Activated T-helper 1 cell treated with Interleukin-2 at 50 U/mL for 16 hours (primary cell): ENCODE results near the gene C19orf25.

Experiments used
- DNase-seq: peaks from one replicate; pipeline ENCODE4 v3.0.0-alpha.2; 2020; ENCODE audit warnings: low read depth

C19orf25 gene

GRCh38 chr19:1432507-1432887, 46.5 kb downstream of the C19orf25 start:
- DNase-seq, result no peak

GRCh38 chr19:1431759-1432506, 47.1 kb downstream of the C19orf25 start:
- DNase-seq, result no peak

- DNase-seq, result no peak
Measured at GRCh38 chr19:1430246-1430645, 48.8 kb downstream of the C19orf25 start.

GRCh38 chr19:1429750-1430149, 49.3 kb downstream of the C19orf25 start:
- DNase-seq, result no peak

GRCh38 chr19:1428738-1429391, 50.1 kb downstream of the C19orf25 start:
- no peak for DNase-seq

GRCh38 chr19:1427221-1427920, 51.6 kb downstream of the C19orf25 start:
- no peak for DNase-seq

GRCh38 chr19:1426736-1427135, 52.3 kb downstream of the C19orf25 start:
- DNase-seq, result no peak

GRCh38 chr19:1425902-1426301, 53.1 kb downstream of the C19orf25 start:
- DNase-seq, result no peak

- DNase-seq, result no peak
Measured at GRCh38 chr19:1425102-1425837, 53.7 kb downstream of the C19orf25 start.

GRCh38 chr19:1424192-1424955, 54.6 kb downstream of the C19orf25 start:
- no peak for DNase-seq

- DNase-seq, result no peak
Measured at GRCh38 chr19:1423436-1424191, 55.4 kb downstream of the C19orf25 start.
